Neural cell (in vitro differentiated cells): ENCODE data around the gene ERCC5. TPM values are rescaled to one million over a fixed set of nuclear protein-coding genes. Genes with fewer than 3 reads are reported as not detected.

ENCODE experiments used
- H2AFZ ChIP-seq: fragments of 200-600, 300-800 bp; sonication (generic), shearing (Covaris generic); 2 replicates; pipeline ENCODE4 v1.6.0; 2014; ENCODE audit warnings: low read depth, mild to moderate bottlenecking, antibody characterized with exemption, low read length, moderate library complexity
- H3F3A ChIP-seq: fragments of 200-600 bp; shearing (Covaris generic); 2 replicates; pipeline ENCODE4 v1.6.1; 2016; ENCODE audit warnings: mild to moderate bottlenecking, moderate library complexity, mixed read lengths, antibody characterized with exemption, low read length; ENCODE audit not compliant: insufficient read depth, poor library complexity, severe bottlenecking
- H3K27ac ChIP-seq: fragments of 200-600, 300-800 bp; sonication (generic), shearing (Covaris generic); 2 replicates; pipeline ENCODE4 v1.5.1; 2014; ENCODE audit warnings: mild to moderate bottlenecking, low read length, moderate library complexity
- H3K27me3 ChIP-seq: fragments of 300-800, 200-600 bp; sonication (generic), shearing (Covaris generic); 2 replicates; pipeline ENCODE4 v1.6.0; 2014; ENCODE audit warnings: mild to moderate bottlenecking, low read depth, low read length, moderate library complexity; ENCODE audit not compliant: insufficient read depth
- H3K36me3 ChIP-seq: fragments of 300-800, 200-600 bp; sonication (generic), shearing (Covaris generic); 2 replicates; pipeline ENCODE4 v1.5.1; 2014; ENCODE audit warnings: mild to moderate bottlenecking, antibody characterized with exemption, low read length, moderate library complexity; ENCODE audit not compliant: insufficient read depth
- H3K4me2 ChIP-seq: fragments of 300-800, 200-600 bp; sonication (generic), shearing (Covaris generic); 2 replicates; pipeline ENCODE4 v1.6.0; 2014; ENCODE audit warnings: mild to moderate bottlenecking, low read length
- H3K4me3 ChIP-seq: fragments of 300-800, 200-600 bp; sonication (generic), shearing (Covaris generic); 2 replicates; pipeline ENCODE4 v1.5.1; 2014; ENCODE audit warnings: mild to moderate bottlenecking, low read length, moderate library complexity
- H3K79me2 ChIP-seq: fragments of 200-600 bp; shearing (Covaris generic); replicated peaks from 2 replicates; pipeline ENCODE4 v1.6.0; 2014; ENCODE audit warnings: mild to moderate bottlenecking, low read length, moderate library complexity; ENCODE audit not compliant: insufficient read depth
- H3K9ac ChIP-seq: fragments of 300-800, 200-600 bp; sonication (generic), shearing (Covaris generic); 2 replicates; pipeline ENCODE4 v1.6.1; 2016; ENCODE audit warnings: mild to moderate bottlenecking, low read length, mixed read lengths
- H3K9me2 ChIP-seq: fragments of 200-600 bp; shearing (Covaris generic); 2 replicates; pipeline ENCODE4 v1.6.1; 2016; ENCODE audit warnings: mild to moderate bottlenecking, low read length, mixed read lengths; ENCODE audit not compliant: insufficient read depth
- H3K9me3 ChIP-seq: fragments of 200-600, 300-800 bp; sonication (generic), shearing (Covaris generic); 2 replicates; pipeline ENCODE4 v1.6.1; 2016; ENCODE audit warnings: mild to moderate bottlenecking, mixed run types, low read length, moderate library complexity, mixed read lengths
- H4K20me1 ChIP-seq: fragments of 200-600 bp; shearing (Covaris generic); 2 replicates; pipeline ENCODE4 v1.6.1; 2016; ENCODE audit warnings: mild to moderate bottlenecking, mixed run types; ENCODE audit not compliant: insufficient read depth
- EP300 ChIP-seq: fragments of 450-650 bp; conservative IDR thresholded peaks from 2 replicates; pipeline ENCODE4 v1.6.1; 2014; ENCODE audit warnings: antibody characterized with exemption, mild to moderate bottlenecking, moderate library complexity; ENCODE audit not compliant: poor library complexity, severe bottlenecking
- EZH2 ChIP-seq: fragments of 200-600, 300-800 bp; shearing (Covaris generic), sonication (generic); IDR thresholded peaks from 2 replicates; pipeline ENCODE4 v1.6.1; 2014; ENCODE audit warnings: antibody characterized with exemption, low read length, borderline replicate concordance, mild to moderate bottlenecking; ENCODE audit not compliant: insufficient read depth, poor library complexity, severe bottlenecking
- MXI1 ChIP-seq: fragments of 450-650 bp; conservative IDR thresholded peaks from 2 replicates; pipeline ENCODE4 v1.6.1; 2014; ENCODE audit warnings: antibody characterized with exemption, mild to moderate bottlenecking; ENCODE audit not compliant: poor library complexity, severe bottlenecking
- POLR2AphosphoS5 ChIP-seq: IDR thresholded peaks from 2 replicates; pipeline ENCODE4 v1.6.1; 2012
- RAD21 ChIP-seq: fragments of 450-650 bp; conservative IDR thresholded peaks from 2 replicates; pipeline ENCODE4 v1.6.1; 2014; ENCODE audit warnings: antibody characterized with exemption, mild to moderate bottlenecking, moderate library complexity
- SMC3 ChIP-seq: fragments of 450-650 bp; conservative IDR thresholded peaks from 2 replicates; pipeline ENCODE4 v1.6.1; 2014; ENCODE audit warnings: antibody characterized with exemption, mild to moderate bottlenecking, moderate library complexity; ENCODE audit not compliant: poor library complexity
- TAF1 ChIP-seq: IDR thresholded peaks from 2 replicates; pipeline ENCODE4 v1.6.1; 2012; ENCODE audit warnings: low read depth
- polyA plus RNA-seq: library from polyadenylated mRNA; depleted of rRNA; stranded (reverse); fragments of >200 nt; gene quantifications from 2 replicates; pipeline ENCODE4 v1.2.3, GENCODE V29; 2014
- TF ChIP-seq, protein P1 (sequence below): fragments of 450-650 bp; IDR thresholded peaks from 2 replicates; pipeline ENCODE4 v1.5.1; 2014; ENCODE audit warnings: antibody characterized with exemption, mild to moderate bottlenecking, moderate library complexity; ENCODE audit not compliant: poor library complexity, severe bottlenecking
- TF ChIP-seq, protein P2 (sequence below): IDR thresholded peaks from 2 replicates; pipeline ENCODE4 v1.6.1; 2012; ENCODE audit warnings: borderline replicate concordance

Gene ERCC5
- polyA plus RNA-seq, 1 donor from 2014 or later = 67.5 TPM

DNA sequence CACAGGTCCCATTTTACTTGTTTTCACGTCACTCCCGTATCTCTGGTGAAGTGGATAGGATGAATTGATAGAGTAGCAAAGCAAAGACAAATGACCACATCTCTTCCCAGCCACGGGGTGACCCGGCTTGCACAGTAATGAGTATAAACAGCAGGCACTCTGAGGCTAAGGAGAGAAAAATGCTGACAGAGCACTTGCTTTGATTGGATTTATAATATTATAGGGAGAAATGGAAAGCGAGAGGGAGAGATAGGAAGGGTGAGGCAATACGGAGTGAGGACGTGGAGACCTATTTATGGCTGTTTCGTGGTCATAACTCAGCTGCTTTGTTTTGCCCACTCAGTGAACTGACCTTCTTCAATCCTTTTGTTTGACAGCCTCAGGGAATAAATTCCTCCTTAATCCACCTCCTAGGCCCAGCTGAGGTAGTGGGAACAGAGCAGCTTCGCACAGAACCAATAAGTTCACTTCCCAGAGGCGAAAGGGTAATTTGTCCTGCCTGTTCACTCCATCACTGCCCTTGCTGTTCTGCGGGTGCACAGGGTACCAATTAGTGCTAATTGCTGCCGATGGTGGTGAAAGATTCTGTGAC is 68.6 kb downstream of the ERCC5 start:
- no peaks in the 10 kb centered on the region for H3K36me3 ChIP-seq
- no peaks in the 10 kb centered on the region for H3K9me3 ChIP-seq
- H3K9ac ChIP-seq = no peak overlapping the region
- no peaks in the 10 kb centered on the region for H3K9me2 ChIP-seq
- no peaks in the 10 kb centered on the region for H4K20me1 ChIP-seq
- H3K27me3 ChIP-seq = no peaks in the 10 kb centered on the region
- H3F3A ChIP-seq = no peaks in the 10 kb centered on the region
- no peaks in the 10 kb centered on the region for H3K79me2 ChIP-seq
- no peak for TF ChIP-seq EZH2
- no peak overlapping the region for H2AFZ ChIP-seq
- H3K27ac ChIP-seq = no peak overlapping the region
- H3K4me3 ChIP-seq = no peak overlapping the region
- no peak overlapping the region for H3K4me2 ChIP-seq

DNA sequence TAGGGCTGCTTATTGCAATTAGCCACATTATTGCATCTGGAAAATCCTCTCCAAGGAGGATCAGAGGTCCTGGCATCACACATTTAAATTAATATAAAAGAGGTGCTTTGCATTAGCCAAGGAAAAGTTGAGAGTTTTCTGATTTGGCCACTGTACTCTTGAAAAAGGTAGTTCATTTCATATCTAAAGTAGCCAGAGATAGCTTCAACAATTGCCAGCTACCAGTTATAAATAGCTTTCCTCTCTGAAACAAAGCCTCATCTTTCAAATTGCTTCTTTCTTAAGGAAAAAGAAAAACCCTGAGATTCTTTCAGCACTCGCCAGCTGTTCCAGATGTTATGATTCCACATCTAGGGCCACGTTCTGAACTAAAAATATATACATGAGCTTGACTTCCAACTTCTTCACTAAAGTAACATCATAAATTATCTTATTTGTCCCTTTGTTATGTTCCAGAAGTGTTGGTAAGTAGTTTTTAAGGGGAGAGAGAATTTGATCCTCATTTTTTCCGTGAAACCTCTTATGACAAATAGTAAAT is 69.6 kb downstream of the ERCC5 start:
- TF ChIP-seq, protein P1, sequence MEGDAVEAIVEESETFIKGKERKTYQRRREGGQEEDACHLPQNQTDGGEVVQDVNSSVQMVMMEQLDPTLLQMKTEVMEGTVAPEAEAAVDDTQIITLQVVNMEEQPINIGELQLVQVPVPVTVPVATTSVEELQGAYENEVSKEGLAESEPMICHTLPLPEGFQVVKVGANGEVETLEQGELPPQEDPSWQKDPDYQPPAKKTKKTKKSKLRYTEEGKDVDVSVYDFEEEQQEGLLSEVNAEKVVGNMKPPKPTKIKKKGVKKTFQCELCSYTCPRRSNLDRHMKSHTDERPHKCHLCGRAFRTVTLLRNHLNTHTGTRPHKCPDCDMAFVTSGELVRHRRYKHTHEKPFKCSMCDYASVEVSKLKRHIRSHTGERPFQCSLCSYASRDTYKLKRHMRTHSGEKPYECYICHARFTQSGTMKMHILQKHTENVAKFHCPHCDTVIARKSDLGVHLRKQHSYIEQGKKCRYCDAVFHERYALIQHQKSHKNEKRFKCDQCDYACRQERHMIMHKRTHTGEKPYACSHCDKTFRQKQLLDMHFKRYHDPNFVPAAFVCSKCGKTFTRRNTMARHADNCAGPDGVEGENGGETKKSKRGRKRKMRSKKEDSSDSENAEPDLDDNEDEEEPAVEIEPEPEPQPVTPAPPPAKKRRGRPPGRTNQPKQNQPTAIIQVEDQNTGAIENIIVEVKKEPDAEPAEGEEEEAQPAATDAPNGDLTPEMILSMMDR = no peak
- TF ChIP-seq EP300 (no peak), SMC3 (no peak), MXI1 (no peak), RAD21 (no peak), TAF1 (no peak), EZH2 (no peak), POLR2AphosphoS5 (no peak)
- TF ChIP-seq, protein P2, sequence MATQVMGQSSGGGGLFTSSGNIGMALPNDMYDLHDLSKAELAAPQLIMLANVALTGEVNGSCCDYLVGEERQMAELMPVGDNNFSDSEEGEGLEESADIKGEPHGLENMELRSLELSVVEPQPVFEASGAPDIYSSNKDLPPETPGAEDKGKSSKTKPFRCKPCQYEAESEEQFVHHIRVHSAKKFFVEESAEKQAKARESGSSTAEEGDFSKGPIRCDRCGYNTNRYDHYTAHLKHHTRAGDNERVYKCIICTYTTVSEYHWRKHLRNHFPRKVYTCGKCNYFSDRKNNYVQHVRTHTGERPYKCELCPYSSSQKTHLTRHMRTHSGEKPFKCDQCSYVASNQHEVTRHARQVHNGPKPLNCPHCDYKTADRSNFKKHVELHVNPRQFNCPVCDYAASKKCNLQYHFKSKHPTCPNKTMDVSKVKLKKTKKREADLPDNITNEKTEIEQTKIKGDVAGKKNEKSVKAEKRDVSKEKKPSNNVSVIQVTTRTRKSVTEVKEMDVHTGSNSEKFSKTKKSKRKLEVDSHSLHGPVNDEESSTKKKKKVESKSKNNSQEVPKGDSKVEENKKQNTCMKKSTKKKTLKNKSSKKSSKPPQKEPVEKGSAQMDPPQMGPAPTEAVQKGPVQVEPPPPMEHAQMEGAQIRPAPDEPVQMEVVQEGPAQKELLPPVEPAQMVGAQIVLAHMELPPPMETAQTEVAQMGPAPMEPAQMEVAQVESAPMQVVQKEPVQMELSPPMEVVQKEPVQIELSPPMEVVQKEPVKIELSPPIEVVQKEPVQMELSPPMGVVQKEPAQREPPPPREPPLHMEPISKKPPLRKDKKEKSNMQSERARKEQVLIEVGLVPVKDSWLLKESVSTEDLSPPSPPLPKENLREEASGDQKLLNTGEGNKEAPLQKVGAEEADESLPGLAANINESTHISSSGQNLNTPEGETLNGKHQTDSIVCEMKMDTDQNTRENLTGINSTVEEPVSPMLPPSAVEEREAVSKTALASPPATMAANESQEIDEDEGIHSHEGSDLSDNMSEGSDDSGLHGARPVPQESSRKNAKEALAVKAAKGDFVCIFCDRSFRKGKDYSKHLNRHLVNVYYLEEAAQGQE = no peak
- Histone ChIP-seq H3K9me3 (no peaks in the 10 kb centered on the region), H3K36me3 (no peaks in the 10 kb centered on the region), H3K4me3 (no peak overlapping the region), H3K9ac (no peak overlapping the region), H4K20me1 (no peaks in the 10 kb centered on the region), H3K27ac (no peak overlapping the region), H2AFZ (no peak overlapping the region), H3F3A (no peaks in the 10 kb centered on the region), H3K4me2 (no peak overlapping the region), H3K9me2 (no peaks in the 10 kb centered on the region), H3K27me3 (no peaks in the 10 kb centered on the region), H3K79me2 (no peaks in the 10 kb centered on the region)
